DND-41 (cell line): ENCODE measurements around the gene ANKRD6.
A peak's percentile ranks its signal among the peaks of the same experiment; 100 is the strongest.

Experiments used
- ATAC-seq: fragments of 200-7000 bp; cut with Tn5 transposase; 3 replicates; pipeline ENCODE4 v1.9.1; 2021; ENCODE audit warnings: low read depth; ENCODE audit not compliant: insufficient read depth
- DNase-seq: peaks from one replicate; pipeline ENCODE4 v3.0.0-alpha.2; 2020
- H2AFZ ChIP-seq: 2 replicates; pipeline ENCODE4 v1.6.0; 2012; ENCODE audit warnings: low read depth, low read length
- H3K27ac ChIP-seq: 2 replicates; pipeline ENCODE4 v1.5.1; 2012; ENCODE audit warnings: low read length, inconsistent platforms
- H3K27me3 ChIP-seq: fragments of 200-600 bp; sonication (generic); 2 replicates; pipeline ENCODE4 v1.6.0; 2012; ENCODE audit warnings: low read length, mild to moderate bottlenecking, inconsistent platforms; ENCODE audit not compliant: insufficient read depth, poor library complexity
- H3K36me3 ChIP-seq: 2 replicates; pipeline ENCODE4 v1.5.1; 2012; ENCODE audit warnings: low read length, inconsistent platforms; ENCODE audit not compliant: insufficient read depth
- H3K4me1 ChIP-seq: 2 replicates; pipeline ENCODE4 v1.5.1; 2012; ENCODE audit warnings: mild to moderate bottlenecking, low read length; ENCODE audit not compliant: insufficient read depth
- H3K4me2 ChIP-seq: 2 replicates; pipeline ENCODE4 v1.6.0; 2012; ENCODE audit warnings: mild to moderate bottlenecking, moderate library complexity, low read length, inconsistent platforms; ENCODE audit not compliant: insufficient read depth
- H3K4me3 ChIP-seq, 2 experiments: fragments of 200-600 bp in 1 of 2; shearing (Covaris generic) in 1 of 2; 2 replicates each; pipeline ENCODE4 v1.5.1; 2012 to 2016; ENCODE audit warnings: inconsistent platforms in 2 of 2, low read length in 2 of 2, mild to moderate bottlenecking in 2 of 2, low read depth in 1 of 2, moderate library complexity in 1 of 2
- H3K79me2 ChIP-seq: 2 replicates; pipeline ENCODE4 v1.6.0; 2012; ENCODE audit warnings: low read length, inconsistent platforms; ENCODE audit not compliant: insufficient read depth
- H3K9ac ChIP-seq: 2 replicates; pipeline ENCODE4 v1.6.0; 2012; ENCODE audit warnings: low read depth, mild to moderate bottlenecking, inconsistent platforms, low read length, moderate library complexity
- H3K9me3 ChIP-seq: 2 replicates; pipeline ENCODE4 v1.5.1; 2012; ENCODE audit warnings: low read length, moderate library complexity, mild to moderate bottlenecking, inconsistent platforms; ENCODE audit not compliant: insufficient read depth, severe bottlenecking
- H4K20me1 ChIP-seq: 2 replicates; pipeline ENCODE4 v1.6.0; 2012; ENCODE audit warnings: low read length; ENCODE audit not compliant: insufficient read depth
- EZH2 ChIP-seq: IDR thresholded peaks from 3 replicates; pipeline ENCODE4 v1.6.1; 2012; ENCODE audit warnings: borderline replicate concordance, low read depth, mild to moderate bottlenecking, moderate library complexity, low read length, inconsistent platforms; ENCODE audit not compliant: severe bottlenecking
- TF ChIP-seq, protein P1 (sequence below): IDR thresholded peaks from 2 replicates; pipeline ENCODE4 v1.5.1; 2012; ENCODE audit warnings: borderline replicate concordance, low read length, moderate library complexity, mild to moderate bottlenecking; ENCODE audit not compliant: poor library complexity, severe bottlenecking; ENCODE audit errors: extremely low read depth

The ANKRD6 gene

DNA sequence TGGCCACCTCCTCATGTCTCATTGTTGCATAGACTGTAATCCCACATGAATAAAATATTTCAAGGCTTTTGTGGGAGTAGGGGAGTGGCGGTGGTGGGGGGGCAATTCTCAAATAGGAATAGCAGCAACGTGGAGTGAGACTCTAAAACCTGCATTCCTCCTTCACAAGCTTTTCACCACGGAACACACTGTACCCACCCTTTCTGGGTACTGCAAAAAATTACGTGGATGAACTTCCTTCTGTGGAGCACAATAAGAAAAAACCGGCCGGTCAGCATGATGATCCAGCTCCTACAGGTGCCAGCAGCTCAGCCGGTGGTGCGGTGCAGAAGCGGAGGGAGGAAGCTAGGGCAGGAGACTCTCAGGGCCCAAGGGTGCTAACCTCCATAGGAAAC lies 19.9 kb upstream of the ANKRD6 start:
- Histone ChIP-seq H3K27ac (peak overlapping the region; percentile 77), H3K4me2 (peak overlapping the region; percentile 84)

DNA sequence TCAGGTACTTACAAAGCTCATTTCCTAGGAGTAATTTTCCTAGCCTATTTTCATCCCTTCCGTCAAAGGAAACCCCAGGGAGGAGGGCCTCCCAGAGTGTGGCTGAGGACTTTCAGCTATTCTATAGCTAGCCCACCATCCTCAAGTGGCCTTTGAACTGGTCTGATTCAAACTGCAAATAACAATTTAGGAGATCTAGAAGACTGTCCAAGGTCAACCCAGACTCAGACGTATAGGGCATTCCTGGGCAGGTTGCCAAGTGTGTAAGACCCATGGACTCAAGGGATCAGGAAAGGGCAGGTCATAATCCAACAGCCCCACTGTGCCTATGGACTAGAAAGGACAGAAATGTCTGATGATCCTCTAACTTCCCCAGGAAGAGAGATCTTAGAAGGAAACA lies 18.7 kb upstream of the ANKRD6 start:
- Histone ChIP-seq H3K79me2 (peaks cover 31% of the 10 kb centered on the region), H4K20me1 (peaks cover 21% of the 10 kb centered on the region), H3K9ac (no peak overlapping the region), H3K27ac (no peak overlapping the region), H3K27me3 (no peaks in the 10 kb centered on the region), H2AFZ (no peak overlapping the region), H3K4me1 (peaks cover 34% of the 10 kb centered on the region), H3K36me3 (no peaks in the 10 kb centered on the region; the same call in 1 of the 2 replicates), H3K4me3 (no peak overlapping the region), H3K4me2 (no peak overlapping the region), H3K9me3 (no peaks in the 10 kb centered on the region)
- DNase-seq (no peak), ATAC-seq (no peak)
- TF ChIP-seq EZH2: no peak
- TF ChIP-seq, protein P1, sequence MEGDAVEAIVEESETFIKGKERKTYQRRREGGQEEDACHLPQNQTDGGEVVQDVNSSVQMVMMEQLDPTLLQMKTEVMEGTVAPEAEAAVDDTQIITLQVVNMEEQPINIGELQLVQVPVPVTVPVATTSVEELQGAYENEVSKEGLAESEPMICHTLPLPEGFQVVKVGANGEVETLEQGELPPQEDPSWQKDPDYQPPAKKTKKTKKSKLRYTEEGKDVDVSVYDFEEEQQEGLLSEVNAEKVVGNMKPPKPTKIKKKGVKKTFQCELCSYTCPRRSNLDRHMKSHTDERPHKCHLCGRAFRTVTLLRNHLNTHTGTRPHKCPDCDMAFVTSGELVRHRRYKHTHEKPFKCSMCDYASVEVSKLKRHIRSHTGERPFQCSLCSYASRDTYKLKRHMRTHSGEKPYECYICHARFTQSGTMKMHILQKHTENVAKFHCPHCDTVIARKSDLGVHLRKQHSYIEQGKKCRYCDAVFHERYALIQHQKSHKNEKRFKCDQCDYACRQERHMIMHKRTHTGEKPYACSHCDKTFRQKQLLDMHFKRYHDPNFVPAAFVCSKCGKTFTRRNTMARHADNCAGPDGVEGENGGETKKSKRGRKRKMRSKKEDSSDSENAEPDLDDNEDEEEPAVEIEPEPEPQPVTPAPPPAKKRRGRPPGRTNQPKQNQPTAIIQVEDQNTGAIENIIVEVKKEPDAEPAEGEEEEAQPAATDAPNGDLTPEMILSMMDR: no peak

More for the DNA sequence above, 19.9 kb upstream of the ANKRD6 start:
- peak overlapping the region; percentile 94 for H2AFZ ChIP-seq
- H4K20me1 ChIP-seq: peaks cover 32% of the 10 kb centered on the region
- H3K9me3 ChIP-seq: no peaks in the 10 kb centered on the region
- peaks cover 44% of the 10 kb centered on the region for H3K4me1 ChIP-seq
- no peak for TF ChIP-seq EZH2
- TF ChIP-seq, protein P1: no peak
- H3K4me3 ChIP-seq: peak overlapping the region; percentile 89 to 91; a peak in 3 of 4 replicates
- H3K79me2 ChIP-seq: peaks cover 43% of the 10 kb centered on the region
- H3K27me3 ChIP-seq: no peaks in the 10 kb centered on the region
- H3K9ac ChIP-seq: peak overlapping the region; percentile 96
- ATAC-seq (no peak), DNase-seq (no peak)
- no peaks in the 10 kb centered on the region; the same call in 1 of the 2 replicates for H3K36me3 ChIP-seq

DNA sequence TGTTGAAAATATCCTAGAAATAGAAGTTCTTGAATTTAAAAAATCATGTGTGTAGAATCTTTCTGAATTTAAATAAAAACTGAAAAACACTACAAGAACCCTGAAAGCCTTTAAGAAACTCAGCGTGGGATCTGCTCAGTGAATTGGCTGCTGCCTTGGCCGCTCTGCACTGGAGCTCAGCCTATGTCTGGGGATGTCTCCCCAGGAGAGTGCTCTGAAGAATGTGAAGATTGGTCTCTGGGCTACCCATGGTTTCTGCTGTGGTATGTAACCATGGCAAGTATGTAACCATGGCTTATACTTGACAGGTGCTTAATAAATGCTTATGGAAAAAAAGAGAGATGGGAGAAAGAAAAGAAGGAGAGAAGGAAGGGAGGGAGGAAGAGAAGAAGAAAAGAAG lies 17.8 kb upstream of the ANKRD6 start:
- Histone ChIP-seq H3K27ac (no peak overlapping the region), H3K9ac (no peak overlapping the region)

More for the DNA sequence above, 17.8 kb upstream of the ANKRD6 start:
- Histone ChIP-seq H3K4me3 (no peak overlapping the region), H3K27me3 (no peaks in the 10 kb centered on the region), H2AFZ (no peak overlapping the region), H3K9me3 (no peaks in the 10 kb centered on the region), H3K36me3 (no peaks in the 10 kb centered on the region; the same call in 1 of the 2 replicates), H3K4me2 (no peak overlapping the region), H4K20me1 (peaks cover 11% of the 10 kb centered on the region), H3K79me2 (peaks cover 21% of the 10 kb centered on the region), H3K4me1 (peaks cover 25% of the 10 kb centered on the region)
- no peak for TF ChIP-seq EZH2
- TF ChIP-seq, protein P1: no peak
- DNase-seq (no peak), ATAC-seq (no peak)
